GM21717 (cell line): ENCODE data around the gene NUDT22.

Experiments used
- ATAC-seq: cut with Tn5 transposase; IDR thresholded peaks from one replicate; pipeline ENCODE4 v1.9.1; 2021; ENCODE audit warnings: mild to moderate bottlenecking, moderate library complexity; ENCODE audit not compliant: unreplicated experiment

The NUDT22 gene

GRCh38 chr11:64253481-64253880 is 27.4 kb downstream of the NUDT22 start:
- ATAC-seq = no peak

GRCh38 chr11:64254326-64254725 is 28.3 kb downstream of the NUDT22 start:
- ATAC-seq = no peak

GRCh38 chr11:64255135-64256128 is 29.4 kb downstream of the NUDT22 start:
- ATAC-seq = no peak

GRCh38 chr11:64256300-64256699 is 30.2 kb downstream of the NUDT22 start:
- ATAC-seq = no peak

GRCh38 chr11:64258356-64258755 is 32.3 kb downstream of the NUDT22 start:
- ATAC-seq = no peak

GRCh38 chr11:64258946-64259532 is 33.0 kb downstream of the NUDT22 start:
- ATAC-seq = no peak

- no peak for ATAC-seq
Observed at GRCh38 chr11:64259533-64260067, 33.5 kb downstream of the NUDT22 start.

- ATAC-seq = no peak
Observed at GRCh38 chr11:64260147-64260708, 34.2 kb downstream of the NUDT22 start.

- no peak for ATAC-seq
Observed at GRCh38 chr11:64261556-64262080, 35.5 kb downstream of the NUDT22 start.

- ATAC-seq = no peak
Observed at GRCh38 chr11:64262271-64263002, 36.4 kb downstream of the NUDT22 start.

- no peak for ATAC-seq
Observed at GRCh38 chr11:64263021-64263946, 37.2 kb downstream of the NUDT22 start.

- ATAC-seq = no peak
Observed at GRCh38 chr11:64263947-64264317, 37.9 kb downstream of the NUDT22 start.

GRCh38 chr11:64264371-64264852 is 38.3 kb downstream of the NUDT22 start:
- no peak for ATAC-seq

GRCh38 chr11:64265176-64266160 is 39.4 kb downstream of the NUDT22 start:
- ATAC-seq = no peak

GRCh38 chr11:64266339-64266738 is 40.3 kb downstream of the NUDT22 start:
- no peak for ATAC-seq

GRCh38 chr11:64267207-64267945 is 41.3 kb downstream of the NUDT22 start:
- ATAC-seq = no peak

- no peak for ATAC-seq
Observed at GRCh38 chr11:64268025-64268892, 42.2 kb downstream of the NUDT22 start.
